ENCODE data around the gene ABHD17A. TPM values are rescaled to one million over a fixed set of nuclear protein-coding genes. Genes with fewer than 3 reads are reported as not detected.

The ABHD17A gene
- total RNA-seq, 1 donor from 2014 or later: 60.4 TPM

- H3K4me1 Mint-ChIP-seq (ENCODE audit: unreplicated experiment): peaks cover 15% of the 10 kb centered on the region
- DNase-seq (ENCODE audit: extremely low spot score, unreplicated experiment): peak; percentile 99
- H3K9me3 Mint-ChIP-seq: no peaks in the 10 kb centered on the region
- no peak for TF ChIP-seq CTCF (conservative IDR thresholded peaks at IDR 0.05)
- peaks cover 6% of the 10 kb centered on the region for H3K36me3 Mint-ChIP-seq
- H3K4me3 Mint-ChIP-seq: peak within 1 kb of the TSS; percentile 94
- no peaks in the 10 kb centered on the region for H3K27me3 Mint-ChIP-seq
- peak within 1 kb of the TSS; percentile 97 for H3K27ac Mint-ChIP-seq
Observed at GRCh38 chr19:1905110-1905862, 20.0 kb upstream of the ABHD17A start, which contains the start of the genes ADAT3 and SCAMP4. Gene ADAT3 (plus strand): TSS chr19:1905399. CDS start chr19:1912048, 6,649 bp downstream. Gene SCAMP4 (plus strand): TSS chr19:1905399. CDS start chr19:1915020, 9,621 bp downstream.

GRCh38 chr19:1904860-1905109 lies 19.5 kb upstream of the ABHD17A start:
- no peaks in the 10 kb centered on the region for H3K9me3 Mint-ChIP-seq

GRCh38 chr19:1902923-1903322 lies 17.6 kb upstream of the ABHD17A start:
- no peak for DNase-seq (ENCODE audit: extremely low spot score, unreplicated experiment)
- peak overlapping the region; percentile 97 for H3K27ac Mint-ChIP-seq
- peaks cover 12% of the 10 kb centered on the region for H3K4me1 Mint-ChIP-seq (ENCODE audit: unreplicated experiment)
- no peak for TF ChIP-seq CTCF (conservative IDR thresholded peaks at IDR 0.05)
- no peaks in the 10 kb centered on the region for H3K9me3 Mint-ChIP-seq
- H3K36me3 Mint-ChIP-seq: peaks cover 4% of the 10 kb centered on the region
- H3K4me3 Mint-ChIP-seq: peak overlapping the region; percentile 52
- H3K27me3 Mint-ChIP-seq: no peaks in the 10 kb centered on the region

More at GRCh38 chr19:1904860-1905109, 19.5 kb upstream of the ABHD17A start:
- H3K4me1 Mint-ChIP-seq (ENCODE audit: unreplicated experiment): peaks cover 12% of the 10 kb centered on the region
- peak overlapping the region; percentile 83 for H3K4me3 Mint-ChIP-seq
- H3K27me3 Mint-ChIP-seq: no peaks in the 10 kb centered on the region
- DNase-seq (ENCODE audit: extremely low spot score, unreplicated experiment): no peak
- H3K27ac Mint-ChIP-seq: peak overlapping the region; percentile 97
- no peak for TF ChIP-seq CTCF (conservative IDR thresholded peaks at IDR 0.05)
- H3K36me3 Mint-ChIP-seq: peaks cover 4% of the 10 kb centered on the region

GRCh38 chr19:1901940-1902404 lies 16.7 kb upstream of the ABHD17A start:
- TF ChIP-seq CTCF (conservative IDR thresholded peaks at IDR 0.05): no peak

GRCh38 chr19:1896508-1896907 lies 11.2 kb upstream of the ABHD17A start:
- no peak for DNase-seq (ENCODE audit: extremely low spot score, unreplicated experiment)
- H3K27me3 Mint-ChIP-seq: no peaks in the 10 kb centered on the region
- H3K4me3 Mint-ChIP-seq: no peak overlapping the region
- H3K9me3 Mint-ChIP-seq: no peaks in the 10 kb centered on the region
- H3K4me1 Mint-ChIP-seq (ENCODE audit: unreplicated experiment): peaks cover 5% of the 10 kb centered on the region
- no peak overlapping the region for H3K27ac Mint-ChIP-seq
- TF ChIP-seq CTCF (conservative IDR thresholded peaks at IDR 0.05): no peak
- no peaks in the 10 kb centered on the region for H3K36me3 Mint-ChIP-seq

More at GRCh38 chr19:1901940-1902404, 16.7 kb upstream of the ABHD17A start:
- Mint-ChIP-seq H3K4me3 (no peak overlapping the region), H3K27ac (no peak overlapping the region), H3K36me3 (peaks cover 4% of the 10 kb centered on the region), H3K4me1 (ENCODE audit: unreplicated experiment) (peaks cover 18% of the 10 kb centered on the region), H3K9me3 (no peaks in the 10 kb centered on the region), H3K27me3 (no peaks in the 10 kb centered on the region)
- DNase-seq (ENCODE audit: extremely low spot score, unreplicated experiment): no peak

All from type B pancreatic cell (in vitro differentiated cells).